Body of pancreas (tissue), 4 donors: ENCODE results near the gene CLIC3.

Source experiments
- CTCF ChIP-seq, 7 experiments: fragments of 450-650 bp in 4 of 7; fragments of 200-600 bp in 3 of 7; sonication (generic) in 3 of 7; IDR thresholded peaks; one replicate each; pipeline ENCODE4 v1.5.1; 2016 to 2019; ENCODE audit warnings: antibody characterized with exemption in 7 of 7
- POLR2A ChIP-seq, 3 donors: fragments of 450-650 bp; IDR thresholded peaks; one replicate each; pipeline ENCODE4 v1.6.1; 2016; ENCODE audit warnings: antibody characterized with exemption in 3 of 3, mild to moderate bottlenecking in 2 of 3

- TF ChIP-seq CTCF (IDR thresholded peaks at IDR 0.05): no peak
- no peak for TF ChIP-seq POLR2A (IDR thresholded peaks at IDR 0.05)
Measured at GRCh38 chr9:137035507-137035834, 39.1 kb upstream of the CLIC3 start.
